ENCODE data around the gene SEMA3B.

DNA sequence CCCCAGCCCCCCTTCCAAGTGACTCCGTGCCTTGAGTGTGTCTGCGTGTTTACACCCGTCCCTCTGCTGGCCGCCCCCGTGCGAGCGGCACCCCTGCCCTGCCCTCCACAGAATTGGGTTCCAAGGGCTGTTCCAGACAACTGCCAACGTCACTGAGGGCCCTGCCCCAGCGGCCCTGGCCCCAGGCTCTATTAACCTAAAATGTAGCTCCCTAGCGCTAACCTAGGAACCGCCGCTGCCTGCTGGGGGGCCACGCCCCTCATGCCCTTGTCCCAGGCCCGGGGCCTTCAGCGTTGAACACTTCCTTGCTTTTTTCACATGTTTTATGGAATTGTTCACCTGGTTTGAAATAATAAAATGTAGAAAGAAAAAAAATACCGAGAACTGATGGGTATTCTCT lies 10.0 kb upstream of the SEMA3B start:
- TF ChIP-seq POLR2AphosphoS5 (IDR thresholded peaks at IDR 0.05; ENCODE audit: low read depth, low read length): no peak
- TF ChIP-seq TAF1 (IDR thresholded peaks at IDR 0.05; ENCODE audit: low read depth, low read length): no peak
- no peak for TF ChIP-seq POLR2A (IDR thresholded peaks at IDR 0.05; ENCODE audit: low read depth, low read length)
